CD8-positive, alpha-beta memory T cell (primary cell): Measurements from ENCODE around the gene DMC1. TPM values are rescaled to one million over a fixed set of nuclear protein-coding genes. Genes with fewer than 3 reads are reported as not detected.

Experiments
- CTCF ChIA-PET: fragments of 350-600 bp; sonication (Branson Sonifier 250); formaldehyde crosslinking; loops from one replicate; lab custom pipeline; 2021; ENCODE audit warnings: antibody characterized with exemption; lab: Charles Lee
- POLR2A ChIA-PET: fragments of 350-600 bp; sonication (Branson Sonifier 250); formaldehyde crosslinking; loops from one replicate; lab custom pipeline; 2021; ENCODE audit warnings: antibody characterized with exemption; lab: Charles Lee
- DNase-seq, 5 donors: peaks; one replicate each; pipeline versions ENCODE4 v3.0.0 to v3.0.0-alpha.2; 2020 to 2022; ENCODE audit warnings: mixed read lengths in 1 of 5
- H3K27ac ChIP-seq: one replicate; pipeline ENCODE4 v1.7.0; 2013; ENCODE audit warnings: low read depth, mild to moderate bottlenecking, low read length, moderate library complexity
- H3K27me3 ChIP-seq: 2 replicates; pipeline ENCODE4 v1.7.0; 2013; ENCODE audit warnings: low read length, mild to moderate bottlenecking; ENCODE audit not compliant: insufficient read depth, poor library complexity, severe bottlenecking
- H3K36me3 ChIP-seq: 2 replicates; pipeline ENCODE4 v1.7.0; 2013; ENCODE audit warnings: mild to moderate bottlenecking, low read length, moderate library complexity; ENCODE audit not compliant: insufficient read depth
- H3K4me1 ChIP-seq: 2 replicates; pipeline ENCODE4 v1.7.0; 2013; ENCODE audit warnings: mild to moderate bottlenecking, low read length, moderate library complexity; ENCODE audit not compliant: insufficient read depth
- H3K4me3 ChIP-seq: 2 replicates; pipeline ENCODE4 v1.7.0; 2013; ENCODE audit warnings: mild to moderate bottlenecking, low read length
- H3K9me3 ChIP-seq: 2 replicates; pipeline ENCODE4 v1.7.0; 2013; ENCODE audit warnings: mild to moderate bottlenecking, low read length
- H3K27ac Mint-ChIP-seq, 8 donors: one replicate each; pipeline ENCODE4 v1.8.0; 2020 to 2021; ENCODE audit warnings: mixed read lengths in 8 of 8, mild to moderate bottlenecking in 6 of 8, inconsistent platforms in 3 of 8, moderate library complexity in 3 of 8
- H3K27me3 Mint-ChIP-seq, 2 donors: one replicate each; pipeline ENCODE4 v1.8.0; 2020 to 2021; ENCODE audit warnings: mixed read lengths in 2 of 2, mild to moderate bottlenecking in 1 of 2, moderate library complexity in 1 of 2
- H3K36me3 Mint-ChIP-seq, 3 donors: one replicate each; pipeline ENCODE4 v1.8.0; 2020 to 2021; ENCODE audit warnings: mixed read lengths in 3 of 3, inconsistent platforms in 1 of 3, mild to moderate bottlenecking in 1 of 3
- H3K4me1 Mint-ChIP-seq, 3 donors: one replicate each; pipeline ENCODE4 v1.8.0; 2020 to 2021; ENCODE audit warnings: mixed read lengths in 3 of 3, inconsistent platforms in 1 of 3, mild to moderate bottlenecking in 1 of 3
- H3K4me3 Mint-ChIP-seq, 7 donors: one replicate each; pipeline ENCODE4 v1.8.0; 2020 to 2021; ENCODE audit warnings: mixed read lengths in 7 of 7, mild to moderate bottlenecking in 6 of 7, moderate library complexity in 4 of 7, inconsistent platforms in 2 of 7
- H3K9me3 Mint-ChIP-seq, 5 donors: one replicate each; pipeline ENCODE4 v1.8.0; 2020 to 2022; ENCODE audit warnings: mixed read lengths in 5 of 5, mild to moderate bottlenecking in 3 of 5, moderate library complexity in 2 of 5, inconsistent platforms in 1 of 5
- polyA plus RNA-seq: library from polyadenylated mRNA; unstranded; fragments of 300-500 nt; fragmentation: Illumina TruSeq; gene quantifications from one replicate; pipeline ENCODE4 v1.2.3, GENCODE V29; 2021
- total RNA-seq, 2 experiments: library from RNA; stranded (reverse); gene quantifications; one replicate each; pipeline ENCODE4 v1.2.3, GENCODE V29; 2021

DMC1 gene
- total and polyA plus RNA-seq, 3 experiments from 2014 or later = 10.9 to 17.2 TPM; not detected in 1

DNA sequence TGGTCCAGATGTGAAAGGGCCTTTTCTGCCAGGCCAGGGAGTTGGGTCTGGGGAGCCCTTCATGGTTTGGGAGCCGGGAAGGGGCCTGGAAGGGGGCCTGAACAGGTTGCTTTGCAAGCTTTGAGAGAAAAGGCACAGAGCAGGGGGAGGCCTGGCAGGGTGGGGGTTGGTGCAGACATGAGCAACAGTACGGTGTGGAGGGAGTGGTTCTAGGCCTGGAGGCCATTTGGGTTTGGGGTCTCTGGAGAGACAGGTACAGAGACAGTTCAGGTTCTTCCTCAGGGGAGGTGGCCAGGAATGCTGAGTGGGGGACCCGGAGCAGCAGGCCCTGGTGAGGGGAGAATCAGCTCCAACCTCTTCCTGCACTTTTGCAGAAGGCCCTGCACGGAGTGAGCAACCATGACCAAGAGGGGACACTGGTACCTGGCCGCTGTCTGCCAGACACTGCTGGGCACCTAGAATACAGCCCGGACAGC, 100.6 kb downstream of the DMC1 start:
- POLR2A ChIA-PET = no interaction called here
- H3K27me3 ChIP-seq = peaks cover 10% of the 10 kb centered on the region

More for the DNA sequence above, 100.6 kb downstream of the DMC1 start:
- Mint-ChIP-seq H3K27ac (no peak overlapping the region), H3K36me3 (no peaks in the 10 kb centered on the region), H3K9me3 (no peaks in the 10 kb centered on the region), H3K4me1 (peaks cover 0 to 14% (median 10%) of the 10 kb centered on the region in 3 donors), H3K27me3 (peaks cover 9 to 21% of the 10 kb centered on the region in 2 donors), H3K4me3 (peak overlapping the region in 1 of 7 donors; percentile 23)
- Histone ChIP-seq H3K27ac (no peak overlapping the region), H3K36me3 (no peaks in the 10 kb centered on the region), H3K4me1 (no peaks in the 10 kb centered on the region), H3K9me3 (no peaks in the 10 kb centered on the region), H3K4me3 (no peak overlapping the region)
- CTCF ChIA-PET = no interaction called here
- DNase-seq = no peak

Other genes starting within 250 kb of the DMC1 start
- gene KCNJ4, start 115.0 kb downstream of the DMC1 start, total RNA-seq = not detected
- not detected for gene KCNJ4, start 115.0 kb downstream of the DMC1 start, polyA plus RNA-seq
- gene KDELR3, start 102.1 kb downstream of the DMC1 start, total RNA-seq = under 1 TPM; 0.13 to 0.33 TPM
- 0.45 TPM for gene KDELR3, start 102.1 kb downstream of the DMC1 start, polyA plus RNA-seq
- gene DDX17, start 63.9 kb downstream of the DMC1 start, total RNA-seq = 100 to 1,000 TPM; 358 to 369 TPM
- gene DDX17, start 63.9 kb downstream of the DMC1 start, polyA plus RNA-seq = 41.4 TPM
- under 1 TPM; 0.75 to 0.92 TPM for gene FAM227A, start 86.2 kb upstream of the DMC1 start, total RNA-seq
- gene FAM227A, start 86.2 kb upstream of the DMC1 start, polyA plus RNA-seq = 0.08 TPM
- gene CBY1, start 86.5 kb upstream of the DMC1 start, total RNA-seq = 10 to 100 TPM; 14.0 to 15.1 TPM
- 7.6 TPM for gene CBY1, start 86.5 kb upstream of the DMC1 start, polyA plus RNA-seq
- gene TOMM22, start 111.8 kb upstream of the DMC1 start, total RNA-seq = 100 to 1,000 TPM; 207 to 210 TPM
- 61.4 TPM for gene TOMM22, start 111.8 kb upstream of the DMC1 start, polyA plus RNA-seq
- gene JOSD1, start 130.8 kb upstream of the DMC1 start, total RNA-seq = 10 to 100 TPM; 86.0 to 96.4 TPM
- gene JOSD1, start 130.8 kb upstream of the DMC1 start, polyA plus RNA-seq = 9.3 TPM
- gene GTPBP1, start 135.8 kb upstream of the DMC1 start, total RNA-seq = 10 to 100 TPM; 62.7 to 63.7 TPM
- gene GTPBP1, start 135.8 kb upstream of the DMC1 start, polyA plus RNA-seq = 28.2 TPM
- 100 to 1,000 TPM; 168 to 185 TPM for gene SUN2, start 185.8 kb upstream of the DMC1 start, total RNA-seq
- gene SUN2, start 185.8 kb upstream of the DMC1 start, polyA plus RNA-seq = 753 TPM
- gene DNAL4, start 224.0 kb upstream of the DMC1 start, total RNA-seq = 1 to 10 TPM; 9.1 to 9.6 TPM
- gene DNAL4, start 224.0 kb upstream of the DMC1 start, polyA plus RNA-seq = 12.3 TPM